AML-193 (cell line): Measurements from ENCODE around the gene SCMH1.
"Not testable (repeated sequence)": the region's sequence is repeated elsewhere in the genome, so short reads cannot be mapped to it uniquely, and the experiment has no call there.

Source experiments
- DNase-seq, 2 experiments: peaks; one replicate each; lab custom pipeline; 2025; lab: John Stamatoyannopoulos, UW

SCMH1 gene

DNA sequence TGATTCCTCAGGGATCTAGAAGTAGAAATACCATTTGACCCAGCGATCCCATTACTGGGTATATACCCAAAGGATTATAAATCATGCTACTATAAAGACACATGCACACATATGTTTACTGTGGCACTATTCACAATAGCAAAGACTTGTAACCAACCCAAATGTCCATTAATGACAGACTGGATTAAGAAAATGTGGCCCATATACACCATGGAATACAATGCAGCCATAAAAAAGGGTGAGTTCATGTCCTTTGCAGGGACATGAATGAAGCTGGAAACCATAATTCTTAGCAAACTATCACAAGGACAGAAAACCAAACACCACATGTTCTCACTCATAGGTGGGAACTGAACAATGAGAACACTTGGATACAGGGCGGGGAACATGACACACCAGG is 30.5 kb downstream of the SCMH1 start:
- DNase-seq, result not testable (repeated sequence)

DNA sequence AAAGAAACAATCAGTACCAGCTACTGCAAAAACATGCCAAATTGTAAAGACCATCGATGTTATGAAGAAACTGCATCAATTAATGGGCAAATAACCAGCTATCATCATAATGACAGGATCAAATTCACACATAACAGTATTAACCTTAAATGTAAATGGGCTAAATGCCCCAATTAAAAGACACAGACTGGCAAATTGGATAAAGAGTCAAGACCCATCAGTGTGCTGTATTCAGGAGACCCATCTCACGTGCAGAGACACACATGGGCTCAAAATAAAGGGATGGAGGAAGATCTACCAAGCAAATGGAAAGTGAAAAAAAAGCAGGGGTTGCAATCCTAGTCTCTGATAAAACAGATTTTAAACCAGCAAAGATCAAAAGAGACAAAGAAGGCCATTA is 35.1 kb downstream of the SCMH1 start:
- DNase-seq, result not testable (repeated sequence)

DNA sequence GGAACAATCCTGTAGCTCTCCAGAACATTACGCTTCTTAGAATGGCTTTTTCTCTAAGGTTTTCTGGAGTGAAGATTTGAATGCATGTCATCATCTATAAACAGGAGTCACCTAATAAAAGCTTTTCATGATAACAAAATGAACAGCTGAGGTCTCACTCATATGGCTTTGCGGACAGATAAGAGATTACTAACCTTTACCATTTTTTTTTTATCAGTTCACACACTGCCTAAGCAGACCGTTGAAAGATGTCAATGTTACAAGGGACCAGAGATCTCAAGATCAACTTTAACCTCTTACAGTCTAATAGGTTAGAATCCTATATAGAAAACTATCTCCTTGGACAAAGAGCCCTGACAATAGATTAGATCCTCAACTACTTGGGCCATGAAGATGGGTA is 41.4 kb downstream of the SCMH1 start:
- no peak for DNase-seq

DNA sequence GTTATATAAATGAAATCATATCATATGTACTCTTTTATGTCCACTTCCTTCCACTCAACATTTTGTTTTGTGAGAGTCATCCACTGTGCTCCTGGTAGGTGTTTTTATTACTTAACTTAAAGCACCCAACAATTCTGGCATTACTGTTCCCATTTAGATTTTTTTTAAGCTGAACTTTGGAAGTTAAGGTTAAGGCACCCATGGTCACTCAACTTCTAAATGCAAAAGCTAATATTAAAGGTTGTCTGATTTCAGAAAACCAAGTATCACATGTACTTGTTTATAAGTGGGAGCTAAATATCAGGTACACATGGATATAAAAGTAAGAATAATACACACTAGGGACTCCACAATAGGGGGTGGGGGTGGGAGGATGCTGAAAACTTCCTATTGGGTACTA is 42.7 kb downstream of the SCMH1 start:
- DNase-seq, result no peak

DNA sequence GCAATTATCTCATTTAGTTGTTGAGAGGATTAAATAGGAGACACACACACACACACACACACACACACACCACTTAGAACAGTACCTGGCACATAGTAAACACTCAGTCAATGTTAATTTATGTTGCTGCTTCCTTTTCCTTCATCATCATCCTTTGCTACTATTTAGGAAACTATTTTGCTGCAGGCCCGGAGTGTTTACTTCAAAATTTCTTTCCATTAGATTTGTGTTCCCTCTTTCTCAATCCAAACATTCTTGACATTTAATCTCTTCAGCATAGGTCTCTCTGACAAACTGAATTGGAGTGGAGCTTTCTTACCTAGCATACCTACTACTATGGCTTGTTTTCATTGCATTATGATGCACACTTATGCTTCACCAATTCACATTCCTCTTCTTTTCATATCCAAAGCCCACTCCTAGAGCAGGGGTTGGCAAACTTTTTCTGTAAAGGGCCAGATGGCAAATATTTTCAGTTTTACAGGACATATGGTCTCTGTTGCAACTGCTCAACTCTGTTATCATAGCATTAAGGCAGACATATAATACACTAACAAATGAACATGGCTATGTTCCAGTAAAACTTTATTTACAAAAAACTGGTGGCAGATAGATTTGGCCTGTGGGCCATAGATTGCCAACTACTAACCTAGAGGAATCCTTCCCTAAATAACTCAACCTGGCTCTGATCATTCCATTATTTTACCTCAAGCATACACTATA is 49.5 kb downstream of the SCMH1 start:
- DNase-seq, result no peak

DNA sequence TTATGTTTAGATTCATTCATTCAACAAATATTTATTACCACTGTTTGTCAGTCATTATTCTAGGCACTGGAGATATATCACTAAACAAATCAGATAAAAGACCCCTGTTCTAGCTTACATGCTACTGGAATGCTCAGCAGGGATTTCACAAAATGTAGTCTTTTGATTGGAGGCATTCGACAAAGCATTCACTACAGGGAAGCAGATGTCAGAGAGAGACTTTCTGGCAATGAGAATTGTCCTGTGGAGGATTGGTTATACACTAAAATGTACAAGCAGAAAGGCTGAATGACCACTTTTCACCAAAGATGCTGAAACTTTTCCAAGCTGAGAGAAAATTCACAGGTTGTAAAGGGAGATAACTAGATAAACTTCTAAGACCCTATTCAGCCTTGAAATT is 57.7 kb downstream of the SCMH1 start:
- DNase-seq, result no peak

DNA sequence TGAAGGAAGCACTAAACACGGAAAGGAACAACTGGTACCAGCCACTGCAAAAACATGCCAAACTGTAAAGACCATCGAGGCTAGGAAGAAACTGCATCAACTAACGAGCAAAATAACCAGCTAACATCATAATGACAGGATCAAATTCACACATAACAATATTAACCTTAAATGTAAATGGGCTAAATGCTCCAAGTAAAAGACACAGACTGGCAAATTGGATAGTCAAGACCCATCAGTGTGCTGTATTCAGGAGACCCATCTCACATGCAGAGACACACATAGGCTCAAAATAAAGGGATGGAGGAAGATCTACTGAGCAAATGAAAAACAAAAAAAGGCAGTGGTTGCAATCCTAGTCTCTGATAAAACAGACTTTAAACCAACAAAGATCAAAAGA is 63.9 kb downstream of the SCMH1 start:
- not testable (repeated sequence) for DNase-seq

DNA sequence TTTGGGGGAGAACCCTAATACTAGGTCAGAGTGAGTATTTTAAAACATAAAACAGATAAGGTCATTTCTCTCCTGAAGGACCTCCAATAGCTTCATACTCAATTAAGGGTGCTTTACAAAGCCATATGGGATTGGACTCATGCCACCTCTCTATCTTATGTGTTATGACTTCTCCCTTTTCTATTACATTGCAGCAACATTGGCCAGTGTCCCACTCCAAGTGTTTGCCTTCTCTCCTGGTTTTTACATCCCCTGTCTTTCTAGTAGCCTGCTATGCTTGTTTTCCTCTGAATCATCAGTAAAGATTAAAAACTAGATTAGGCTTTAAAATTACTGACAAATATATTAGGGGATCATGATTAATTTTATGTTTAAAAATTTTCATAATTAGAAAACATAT is 66.6 kb downstream of the SCMH1 start:
- DNase-seq, result no peak

DNA sequence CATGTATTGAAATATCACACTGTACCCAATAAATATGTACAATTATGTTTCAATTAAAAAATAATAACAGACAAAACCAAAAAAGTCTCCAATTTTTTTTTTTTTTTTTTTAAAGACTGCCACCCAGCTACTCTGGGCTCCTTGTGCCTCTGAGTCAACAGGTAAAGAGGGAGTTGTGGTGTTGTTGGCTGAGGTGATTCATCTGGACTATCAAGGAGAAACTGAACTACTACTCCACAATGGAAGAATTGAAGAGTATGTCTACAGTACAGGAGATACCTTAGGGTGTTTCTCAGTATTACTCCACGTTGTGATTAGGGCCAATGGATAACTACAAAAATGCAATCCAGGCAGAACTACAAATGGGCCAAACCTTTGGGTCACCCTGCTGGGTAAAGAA is 67.9 kb downstream of the SCMH1 start:
- no peak for DNase-seq

DNA sequence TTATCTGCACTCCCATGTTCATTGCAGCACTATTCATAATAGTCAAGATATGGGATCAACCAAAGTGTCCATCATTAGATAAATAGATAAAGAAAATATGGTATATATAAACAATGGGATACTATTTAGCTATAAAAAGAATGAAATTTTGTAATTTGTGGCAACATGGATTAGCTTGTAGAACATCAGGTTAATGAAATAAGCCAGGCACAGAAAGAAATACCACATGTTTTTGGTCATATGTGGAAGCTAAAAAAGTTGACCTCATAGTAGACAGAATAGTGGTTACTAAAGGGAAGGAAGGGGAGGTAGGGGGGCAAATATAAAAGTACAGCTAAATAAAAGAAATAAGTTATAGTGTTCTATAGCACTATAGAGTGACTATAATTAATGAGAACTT is 68.5 kb downstream of the SCMH1 start:
- no peak for DNase-seq

DNA sequence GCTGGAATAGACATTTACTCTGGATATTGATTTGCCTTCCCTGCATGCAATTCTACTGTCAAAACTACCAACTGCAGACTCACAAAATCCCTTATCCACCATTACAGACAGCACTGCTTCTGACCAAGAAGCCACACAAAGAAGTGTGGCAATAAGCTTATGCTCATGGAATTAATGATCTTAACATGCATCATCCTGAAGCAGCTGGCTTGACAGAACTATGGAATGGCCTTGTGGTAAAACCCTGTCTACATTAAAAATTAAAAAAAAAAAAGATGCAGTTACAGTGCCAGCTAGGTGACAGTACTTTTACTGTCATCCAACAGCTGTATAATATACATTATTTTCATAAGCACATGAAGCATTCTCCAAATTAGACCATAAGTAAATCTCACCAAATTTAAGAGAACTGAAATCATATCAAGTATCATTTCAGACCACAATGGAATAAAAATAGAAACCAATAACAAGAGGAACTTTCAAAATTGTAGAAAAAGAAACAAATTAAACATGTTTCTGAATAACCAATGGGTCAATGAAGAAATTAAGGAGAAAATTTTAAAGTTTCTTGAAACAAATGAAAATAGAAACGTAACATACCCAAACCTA is 70.7 kb downstream of the SCMH1 start:
- no peak for DNase-seq

DNA sequence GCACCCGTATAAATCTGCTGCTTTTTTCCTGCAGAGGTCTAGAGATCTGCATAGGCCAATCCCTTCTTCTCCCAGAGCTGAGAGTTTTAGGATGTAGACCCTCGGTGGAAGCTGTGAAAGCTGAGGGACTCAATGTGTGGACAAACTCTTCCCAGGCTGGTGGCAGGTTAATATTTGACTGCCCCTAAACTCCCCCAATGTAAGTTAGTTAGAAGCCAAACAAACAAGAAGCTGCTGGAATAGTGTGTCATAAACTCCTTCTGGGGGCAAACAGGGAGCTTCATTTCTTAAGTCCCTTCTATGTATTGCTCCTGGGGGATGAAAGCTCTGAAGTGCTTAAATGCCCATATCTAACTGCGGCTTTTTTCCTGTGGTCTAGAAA is 72.3 kb downstream of the SCMH1 start:
- DNase-seq, result no peak

DNA sequence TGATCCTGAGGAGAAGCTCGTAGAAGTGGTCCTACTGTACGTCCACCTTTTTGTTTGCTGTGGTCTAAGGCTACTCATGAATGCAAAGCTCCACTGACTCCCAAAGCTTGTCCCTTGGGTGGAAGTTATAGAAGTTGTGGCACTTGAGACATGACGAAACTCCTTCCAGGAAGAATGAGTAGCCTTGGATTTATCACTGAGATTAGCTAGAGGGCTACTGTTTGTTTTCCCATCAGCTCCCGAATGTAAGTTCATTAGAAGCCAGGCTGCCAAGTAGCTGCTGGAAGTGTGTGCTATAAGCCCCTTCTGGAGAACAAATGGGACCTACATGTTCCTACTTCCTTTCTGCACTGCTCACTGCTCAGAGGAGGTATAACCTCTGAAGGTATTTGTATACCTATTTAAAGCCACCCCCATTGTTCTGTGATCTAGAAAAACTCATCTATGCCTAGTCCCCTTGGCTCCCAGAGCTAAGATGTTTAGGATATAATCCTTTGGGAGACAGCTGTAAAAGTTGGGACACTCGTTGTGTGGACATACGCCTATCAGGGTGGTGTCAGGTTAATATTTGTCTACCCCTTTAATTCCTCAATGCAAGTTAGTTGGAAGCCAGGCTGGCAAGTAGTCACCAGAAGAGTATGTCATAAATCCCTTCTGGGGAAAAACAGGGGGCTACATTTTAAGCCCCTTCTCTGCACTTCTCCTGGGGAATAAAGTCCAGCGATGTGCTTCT is 72.9 kb downstream of the SCMH1 start:
- DNase-seq, result no peak

DNA sequence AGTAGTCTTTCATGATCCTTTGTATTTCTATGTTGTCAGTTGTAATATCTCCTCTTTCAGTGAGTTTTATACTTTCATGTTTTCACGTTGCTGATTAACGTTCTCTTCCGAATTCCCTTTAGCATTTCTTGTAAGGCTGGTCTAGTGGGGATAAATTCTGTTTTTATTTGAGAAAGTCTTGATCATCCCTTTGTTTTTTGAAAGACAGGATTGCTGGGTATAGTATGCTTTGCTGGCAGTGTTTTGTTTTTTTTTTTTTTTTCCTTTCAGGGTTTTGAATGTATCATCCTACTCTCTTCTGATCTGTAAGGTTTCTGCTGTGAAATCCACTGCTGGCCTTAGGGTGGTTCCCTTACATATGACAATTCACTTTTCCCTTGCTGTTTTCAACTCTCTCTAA is 74.4 kb downstream of the SCMH1 start:
- no peak for DNase-seq

DNA sequence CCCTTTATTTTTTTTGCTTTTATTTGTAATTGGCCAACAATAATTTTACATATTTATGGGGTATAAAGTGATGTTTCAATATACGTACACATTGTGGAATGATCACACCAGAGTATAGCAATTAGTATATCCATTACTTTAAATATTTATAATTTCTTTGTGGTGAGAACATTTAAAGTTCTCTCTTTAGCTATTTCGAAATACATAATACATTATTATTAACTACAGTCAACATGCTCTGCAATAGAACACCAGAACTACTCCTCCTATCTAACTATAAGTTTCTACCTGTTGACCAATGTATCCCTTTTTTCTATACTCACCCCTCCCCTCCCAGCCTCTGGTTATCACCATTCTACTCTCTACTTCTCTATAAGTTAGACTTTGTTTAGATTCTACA is 77.4 kb downstream of the SCMH1 start:
- no peak for DNase-seq

DNA sequence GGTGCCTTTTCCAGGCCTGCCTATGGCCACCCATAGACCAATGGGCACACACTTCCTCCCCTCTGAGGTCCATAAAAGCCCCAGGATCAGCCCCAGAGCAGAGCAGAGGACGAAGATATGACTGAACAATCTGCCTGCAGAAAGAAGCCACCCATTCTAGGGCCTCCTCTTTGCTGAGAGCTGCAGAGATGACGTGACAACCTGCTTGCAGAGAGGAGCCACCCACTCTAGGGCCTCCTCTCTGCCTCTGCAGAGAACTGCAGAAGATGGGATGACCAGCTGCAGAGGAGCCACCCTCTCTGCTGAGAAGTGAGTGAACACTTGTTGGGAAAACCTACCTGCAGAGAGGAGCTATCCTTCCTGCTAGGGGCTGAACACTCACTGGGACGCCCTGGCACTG is 79.7 kb downstream of the SCMH1 start:
- no peak for DNase-seq

DNA sequence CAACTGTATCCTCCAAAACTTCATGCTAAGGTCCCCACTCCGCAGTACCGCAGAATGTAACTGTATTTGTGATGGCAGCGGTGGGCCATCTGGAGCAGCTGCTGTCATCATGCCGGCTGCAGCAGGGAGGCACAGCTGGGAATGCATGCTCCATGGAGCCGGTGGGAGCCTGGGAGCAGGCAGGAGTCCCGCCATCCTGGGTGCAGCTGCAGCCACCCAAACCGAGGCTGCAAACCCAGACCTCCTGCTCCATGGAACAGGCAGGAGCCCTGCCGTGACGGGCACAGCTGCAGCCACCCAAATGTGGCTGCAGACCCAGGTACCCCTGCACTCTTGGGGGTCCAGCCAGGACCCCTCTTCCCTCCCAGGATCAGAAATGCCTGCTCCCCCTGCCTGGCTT is 80.3 kb downstream of the SCMH1 start:
- DNase-seq, result no peak

DNA sequence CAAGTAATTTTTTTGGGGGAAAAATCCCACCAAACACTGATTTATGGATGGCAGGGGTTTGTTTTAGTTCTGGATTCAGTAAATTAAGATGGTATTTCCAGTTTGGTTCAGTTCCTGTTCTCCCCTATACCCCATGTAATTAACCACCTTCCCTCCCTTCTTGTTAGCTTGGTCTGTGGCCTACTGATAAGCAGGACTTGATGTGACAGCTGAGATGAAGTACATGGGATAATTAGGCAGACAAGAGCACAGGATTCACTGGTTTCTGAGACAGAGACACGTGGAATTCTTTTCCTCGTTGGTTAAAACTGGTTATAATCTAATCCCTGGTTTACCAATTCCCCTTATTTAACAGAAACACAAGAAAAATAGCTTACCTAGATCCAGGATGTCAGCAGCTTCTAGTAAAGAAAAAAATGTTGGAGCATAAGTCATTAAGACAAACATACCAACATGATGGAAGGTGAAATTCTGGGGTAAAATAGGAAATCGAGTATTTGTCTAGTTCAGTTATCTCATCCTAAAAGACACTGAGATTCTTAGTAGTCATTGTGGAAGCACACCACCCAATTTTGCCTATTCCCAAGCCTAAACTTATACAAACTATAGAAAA is 81.5 kb downstream of the SCMH1 start:
- no peak for DNase-seq

DNA sequence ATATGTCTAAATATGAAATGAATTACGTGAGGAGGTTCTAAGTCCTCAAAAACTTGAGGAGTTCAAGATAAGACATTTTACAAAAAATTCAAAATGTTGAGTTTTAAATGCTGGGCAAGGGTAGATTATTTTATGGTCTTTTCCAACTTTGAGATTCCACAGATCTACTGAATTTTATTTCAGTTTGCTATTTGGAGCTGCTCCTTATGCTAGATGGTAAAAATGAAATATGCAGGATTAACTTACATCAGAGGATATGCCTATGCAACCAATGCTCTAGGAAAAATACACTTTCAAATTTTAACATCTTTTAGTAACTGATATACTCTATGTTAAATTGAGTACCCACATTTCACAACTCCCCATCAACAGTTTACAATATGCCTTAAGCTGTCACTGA is 83.1 kb downstream of the SCMH1 start:
- no peak for DNase-seq

DNA sequence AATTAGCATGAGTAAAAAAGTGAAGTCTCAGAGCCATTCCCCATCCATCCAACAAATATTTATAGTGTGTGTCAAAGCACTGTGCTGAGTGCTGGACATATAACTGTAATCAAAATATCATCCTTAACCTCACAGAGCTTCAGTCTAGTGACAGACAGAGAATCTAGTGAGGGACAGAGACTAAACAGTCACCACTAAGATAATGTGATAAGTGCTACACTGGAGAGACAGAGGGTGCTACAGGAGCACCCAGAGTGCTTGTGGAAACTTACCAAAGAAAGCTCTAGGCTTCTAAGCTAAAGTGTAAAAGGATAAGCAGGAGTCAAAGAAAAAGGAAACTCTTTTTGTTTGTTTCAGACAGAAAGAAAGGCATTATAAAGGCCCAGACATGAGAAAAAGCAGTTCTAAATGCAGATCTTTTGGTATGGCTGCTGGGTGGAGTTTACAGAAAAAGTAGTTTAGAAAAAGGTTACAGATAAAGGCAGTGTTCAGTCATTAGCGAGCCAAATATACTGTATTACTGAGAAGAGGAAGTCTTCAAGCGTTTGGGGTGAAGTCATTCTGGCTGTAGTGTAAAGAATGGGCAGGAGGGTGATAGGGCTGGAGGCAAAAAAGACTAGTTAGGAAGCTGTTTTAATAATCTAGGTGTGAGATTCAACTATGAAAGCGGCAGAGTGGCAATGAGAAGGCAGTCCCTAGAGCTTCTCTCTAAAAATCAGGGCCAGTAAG is 83.8 kb downstream of the SCMH1 start:
- DNase-seq, result no peak

DNA sequence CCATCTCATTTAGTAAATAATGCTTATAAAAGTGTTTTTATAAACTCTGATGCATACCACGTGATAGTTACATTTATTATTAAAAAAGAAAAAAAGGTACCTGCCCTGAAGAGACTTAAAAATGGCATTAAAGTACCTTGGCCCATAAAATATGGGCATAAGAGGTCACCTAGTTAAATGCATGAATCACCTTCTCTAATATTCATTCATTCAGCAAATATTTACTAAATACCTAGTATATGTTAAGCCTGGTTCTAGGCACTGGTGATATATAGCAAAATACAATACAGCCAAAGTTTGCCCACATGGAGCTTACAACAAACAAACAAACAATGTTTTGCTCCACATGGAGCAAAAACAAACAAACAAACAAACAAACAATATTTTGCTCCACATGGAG is 87.0 kb downstream of the SCMH1 start:
- no peak for DNase-seq

DNA sequence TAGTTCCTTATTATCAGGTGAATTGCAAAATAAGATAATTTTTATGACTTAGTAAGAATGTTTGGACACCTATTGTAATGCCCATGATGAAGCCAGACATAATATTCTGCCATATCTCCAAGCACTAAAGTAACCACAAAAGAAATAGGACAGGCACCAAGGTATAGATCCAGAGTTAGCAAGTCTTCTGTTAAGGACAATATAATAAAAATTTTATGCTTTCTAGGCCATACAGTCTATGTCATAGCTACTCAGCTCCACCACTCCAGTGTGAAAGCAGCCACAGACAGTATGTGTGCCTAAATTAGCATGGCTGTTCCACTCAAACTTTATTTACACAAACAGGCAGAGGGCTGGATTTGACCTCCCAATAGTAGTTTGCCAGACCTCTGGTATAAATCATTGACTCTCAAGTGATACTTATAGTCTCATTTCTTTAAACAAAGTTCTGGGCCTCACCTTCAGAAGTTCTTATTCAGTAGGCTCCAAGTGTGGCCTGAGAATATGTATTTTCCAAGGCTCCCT is 88.3 kb downstream of the SCMH1 start:
- DNase-seq, result no peak
